NCI-H524 treated with DMSO at 0.1 percent for 48 hours (cell line): ENCODE results near the gene ABCG1.

Experiments
- DNase-seq: peaks from one replicate; lab custom pipeline; 2025; lab: John Stamatoyannopoulos, UW

The ABCG1 gene

GRCh38 chr21:42307106-42307505 lies 88.2 kb downstream of the ABCG1 start:
- DNase-seq: no peak

GRCh38 chr21:42308161-42308913 lies 89.4 kb downstream of the ABCG1 start:
- DNase-seq: no peak

DNA sequence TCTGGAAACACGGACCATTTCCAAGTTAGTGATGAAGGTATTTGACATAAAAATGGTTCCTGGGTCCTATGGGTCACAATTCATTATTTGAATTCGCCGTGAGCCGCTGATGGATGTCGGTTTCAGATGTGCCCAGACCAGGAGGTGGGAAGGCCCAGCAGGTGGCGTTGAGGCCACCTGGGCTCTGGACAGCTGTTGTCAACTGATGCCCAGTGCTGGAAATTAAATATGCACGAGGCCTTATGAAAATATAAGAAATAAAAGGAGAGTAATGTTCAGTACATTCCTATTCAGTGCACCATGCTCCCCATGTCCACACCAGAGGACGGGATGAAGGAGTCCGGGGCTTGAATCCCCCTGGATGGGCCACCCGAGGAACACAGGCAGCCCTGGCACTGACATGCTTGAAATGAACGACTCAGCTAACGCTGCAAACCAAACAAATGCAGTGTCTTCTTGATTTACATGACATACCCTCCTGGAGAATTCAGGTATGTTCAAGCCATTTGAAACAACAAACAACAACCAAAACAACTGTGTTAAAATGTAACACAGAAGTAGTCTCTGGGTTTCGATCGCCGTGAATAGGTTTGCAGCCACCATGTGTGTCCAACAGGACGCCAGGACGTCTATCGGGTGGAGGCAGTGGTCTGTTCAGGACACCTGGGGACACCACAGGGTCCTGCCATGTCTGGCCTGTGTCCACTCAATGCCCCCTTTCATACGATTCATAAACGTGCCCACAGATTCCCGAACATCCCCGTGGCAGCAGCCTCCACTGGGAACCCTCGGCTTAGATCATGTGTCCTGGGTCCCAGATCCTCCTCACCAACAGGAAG lies 90.2 kb downstream of the ABCG1 start:
- DNase-seq: no peak

- DNase-seq: peak; percentile 24
Measured at GRCh38 chr21:42309753-42310213, 90.8 kb downstream of the ABCG1 start.

- no peak for DNase-seq
Measured at GRCh38 chr21:42310411-42311001, 91.6 kb downstream of the ABCG1 start.

DNA sequence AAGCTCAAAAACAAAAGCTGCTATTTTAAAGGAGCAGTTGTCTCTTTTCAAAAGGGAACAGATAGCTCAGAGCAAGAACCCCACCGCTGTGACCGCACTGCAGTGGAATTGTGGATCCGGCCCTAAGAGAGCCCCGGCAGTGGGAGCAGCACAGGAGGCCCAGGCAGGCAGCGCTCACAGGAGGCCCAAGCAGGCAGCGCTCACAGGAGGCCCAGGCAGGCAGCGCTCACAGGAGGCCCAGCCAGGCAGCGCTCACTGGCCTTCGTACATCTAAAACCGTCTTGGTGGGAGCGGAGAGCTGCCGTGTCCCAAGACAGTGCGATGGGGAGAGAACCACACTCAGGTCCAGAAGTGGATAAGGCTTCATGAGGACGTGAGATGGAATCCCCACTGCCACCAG lies 92.2 kb downstream of the ABCG1 start:
- no peak for DNase-seq

DNA sequence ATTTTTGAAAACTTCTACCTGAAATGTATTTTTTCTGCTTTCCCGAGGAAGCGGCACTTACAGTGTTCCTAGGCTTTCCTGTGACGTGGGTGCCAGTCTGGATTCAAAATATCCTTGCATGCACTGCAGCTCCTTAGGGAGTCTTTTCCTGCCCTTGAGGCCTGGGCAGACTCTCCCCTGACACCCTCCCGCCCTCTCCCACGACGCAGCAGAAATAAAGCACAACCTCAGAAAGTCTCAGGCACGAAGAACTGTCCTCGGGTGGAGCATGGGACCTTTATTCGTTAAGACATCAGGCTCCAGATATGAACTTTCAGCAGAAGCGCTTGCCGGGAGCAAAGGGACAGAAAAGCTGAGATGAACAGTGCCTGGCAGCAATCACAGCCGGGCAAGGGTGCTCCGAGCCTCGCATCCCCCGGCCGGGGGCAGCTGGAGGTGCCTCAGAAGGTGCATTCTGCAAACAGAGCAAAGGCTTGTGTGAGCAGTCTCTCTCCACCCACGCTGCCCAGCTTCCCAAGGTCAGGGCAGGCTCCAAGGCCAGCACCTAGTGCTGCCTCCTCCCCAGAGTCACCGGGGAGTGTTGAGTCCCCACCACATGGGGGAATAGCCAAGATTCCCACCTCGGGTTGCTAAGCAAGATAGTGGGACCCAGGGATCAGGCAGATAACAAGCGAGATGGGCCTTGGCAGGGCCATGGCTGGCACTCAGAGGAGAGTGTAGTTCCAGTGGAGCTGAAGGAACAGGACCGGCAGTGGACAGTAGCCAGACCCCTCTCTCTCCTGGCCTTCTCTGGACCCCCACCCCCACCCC lies 93.1 kb downstream of the ABCG1 start:
- no peak for DNase-seq

DNA sequence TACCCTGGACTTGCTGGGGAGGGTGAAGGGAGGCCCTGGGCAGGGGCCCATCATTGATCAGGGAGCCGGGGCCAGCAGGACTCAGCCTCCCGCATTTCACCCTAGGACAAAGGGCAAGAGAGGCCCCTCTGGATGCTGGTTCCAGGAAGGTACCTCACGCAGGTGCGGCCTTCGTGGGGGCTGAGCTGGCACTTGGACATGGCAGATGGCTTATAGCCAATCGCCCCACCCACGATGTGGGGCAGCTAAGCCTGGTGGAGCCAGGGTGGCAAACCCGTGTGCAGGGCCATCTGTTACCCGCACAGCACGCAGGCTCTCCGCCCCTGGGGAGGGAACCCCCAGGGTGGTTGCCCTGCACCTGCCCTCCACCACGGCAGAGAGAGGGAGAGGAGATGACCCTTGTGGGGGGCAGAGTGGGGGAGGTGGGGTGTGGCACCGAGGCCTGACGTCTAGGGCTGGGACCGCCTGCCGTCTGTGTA lies 93.7 kb downstream of the ABCG1 start:
- peak; percentile 44 for DNase-seq

DNA sequence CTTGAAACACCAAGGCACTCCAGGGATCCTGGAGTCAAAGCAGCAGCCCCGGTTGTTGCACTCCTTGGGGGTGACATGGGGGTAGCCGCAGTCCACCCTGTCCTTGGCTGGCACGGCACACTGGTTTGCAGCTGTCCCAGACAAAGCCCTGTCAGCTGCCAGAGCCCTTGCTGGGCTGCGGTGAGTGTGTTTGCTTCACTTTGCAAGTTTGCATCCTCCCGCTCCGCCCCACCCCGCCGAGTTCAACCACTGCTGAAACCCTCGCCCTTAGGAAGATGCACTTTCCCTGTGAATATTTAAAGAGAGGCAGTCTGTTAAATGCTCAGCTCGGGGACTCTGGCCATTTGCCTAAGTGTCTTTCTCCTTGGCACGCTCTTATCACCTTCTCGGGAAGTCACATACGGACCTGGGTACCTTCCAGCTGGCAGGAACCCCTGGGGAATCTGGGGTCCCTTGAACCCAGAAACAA lies 94.6 kb downstream of the ABCG1 start:
- DNase-seq: peak; percentile 21

GRCh38 chr21:42314616-42315295 lies 95.8 kb downstream of the ABCG1 start:
- DNase-seq: no peak

- no peak for DNase-seq
Measured at GRCh38 chr21:42315296-42315891, 96.5 kb downstream of the ABCG1 start, which contains the start of gene TFF3. Gene TFF3, minus strand, starts transcription at chr21:42315409. Its CDS starts 35 bp downstream, at chr21:42315374.

DNA sequence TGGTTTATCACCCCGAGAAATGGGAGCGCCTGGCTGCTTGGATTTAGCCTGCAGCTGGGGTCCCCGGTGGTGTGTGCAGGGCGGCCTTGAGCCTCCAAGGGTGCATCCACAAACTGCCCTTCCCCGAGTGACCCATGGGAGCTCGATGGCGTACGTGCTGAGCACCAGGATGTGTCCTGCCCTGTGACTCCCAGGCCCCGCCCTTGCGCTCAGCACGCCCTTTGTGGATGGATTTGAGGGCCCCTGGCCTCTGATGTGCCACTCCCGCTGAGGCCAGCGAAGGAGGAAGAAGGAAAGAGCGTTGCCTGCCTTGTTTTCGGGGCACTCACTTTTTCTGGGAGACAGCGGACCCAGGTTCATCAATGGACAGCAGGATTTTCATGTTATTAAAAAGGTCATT lies 98.0 kb downstream of the ABCG1 start:
- no peak for DNase-seq

- DNase-seq: no peak
Measured at GRCh38 chr21:42317341-42317741, 98.4 kb downstream of the ABCG1 start.

GRCh38 chr21:42317826-42318746 lies 99.1 kb downstream of the ABCG1 start:
- DNase-seq: no peak

DNA sequence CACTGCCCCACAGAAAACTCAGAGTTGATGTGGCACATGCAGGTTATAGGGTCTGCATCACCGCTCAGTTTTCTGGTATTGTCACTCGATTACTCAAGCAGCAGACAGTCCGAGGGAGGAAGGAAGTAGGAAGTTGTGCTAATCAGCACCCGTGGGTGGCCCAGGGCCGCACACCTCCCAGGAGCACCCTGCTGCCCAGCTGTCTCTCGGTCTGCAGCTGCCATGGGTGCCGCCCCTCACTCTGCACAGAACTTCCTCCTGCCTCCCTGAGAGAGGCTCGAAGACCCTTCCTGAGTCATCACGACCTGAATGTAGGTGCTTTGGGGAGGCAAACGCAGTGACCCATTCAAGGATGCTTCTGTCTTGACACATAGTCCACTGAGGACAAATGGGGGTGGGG lies 100.4 kb downstream of the ABCG1 start:
- no peak for DNase-seq

DNA sequence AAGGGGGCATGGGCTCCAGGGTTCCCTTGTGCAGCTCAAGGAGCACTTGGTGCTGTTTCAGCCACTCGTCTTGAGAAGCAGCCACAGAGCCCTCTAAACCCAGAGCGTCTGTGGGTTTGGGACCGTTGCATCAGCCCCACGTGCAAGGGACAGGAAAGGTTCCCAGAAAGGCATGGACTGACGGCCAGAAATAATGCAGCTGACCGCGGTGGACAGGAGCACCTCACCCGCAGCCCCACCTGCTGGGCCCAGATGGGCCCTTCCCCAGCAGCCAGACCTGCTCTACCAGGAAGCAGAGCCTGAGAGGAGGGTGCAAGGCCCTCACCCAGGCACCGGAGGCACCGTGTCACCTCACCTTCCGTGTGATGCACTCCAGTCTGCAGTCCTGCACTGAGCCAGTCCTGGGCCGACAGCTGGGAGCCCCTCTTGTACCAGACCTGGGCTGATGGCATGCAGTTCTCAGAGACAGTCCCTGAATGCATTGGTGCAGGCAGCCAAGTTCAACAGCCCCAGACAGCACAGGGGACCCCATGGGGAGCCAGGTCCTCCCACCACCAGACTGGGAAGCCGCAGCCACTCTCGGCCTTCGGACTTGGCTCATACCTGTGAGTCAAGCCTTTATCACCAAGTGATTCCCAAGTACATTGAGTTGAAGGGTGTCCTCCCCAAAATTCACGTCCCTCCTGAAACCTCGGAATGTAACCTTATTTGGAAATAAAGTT lies 101.1 kb downstream of the ABCG1 start:
- no peak for DNase-seq

DNA sequence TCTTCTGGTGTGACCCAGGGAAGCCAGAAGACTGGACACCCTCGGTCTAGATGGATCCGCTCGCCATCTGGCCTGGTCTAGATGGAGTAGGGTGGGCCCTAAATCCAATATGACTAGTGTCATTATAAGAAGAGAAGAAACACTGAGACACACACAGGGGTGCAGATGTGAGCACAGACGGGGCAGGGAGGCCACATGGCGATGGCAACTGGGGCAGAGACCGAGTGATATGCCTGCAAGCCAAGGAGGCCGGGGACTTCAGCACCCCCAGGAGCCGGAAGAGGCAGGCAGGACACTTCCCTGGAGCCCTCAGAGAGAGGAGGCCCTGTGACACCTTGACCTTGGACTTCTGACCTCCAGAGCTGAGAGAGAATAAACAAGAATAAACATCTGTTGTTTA lies 101.9 kb downstream of the ABCG1 start:
- no peak for DNase-seq

GRCh38 chr21:42321231-42321630 lies 102.3 kb downstream of the ABCG1 start:
- DNase-seq: no peak

DNA sequence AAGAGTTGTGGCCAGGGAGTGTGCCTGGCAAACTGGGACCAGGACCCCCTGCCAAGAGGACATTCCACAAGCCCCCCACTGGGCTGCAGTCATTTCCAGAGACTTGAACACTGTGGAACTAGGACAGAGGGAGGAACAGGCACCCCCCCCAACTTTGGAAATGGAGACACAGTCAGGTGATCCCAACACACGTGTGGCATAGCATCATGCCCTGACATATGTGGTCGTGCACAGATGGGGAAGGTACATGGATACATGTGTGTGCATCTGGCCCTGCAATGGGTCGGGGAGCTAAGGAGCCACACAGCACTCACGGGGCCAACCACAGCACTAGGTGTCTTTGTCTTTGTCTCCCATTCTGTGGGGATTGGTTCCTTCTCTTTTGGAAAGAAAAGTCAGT lies 102.9 kb downstream of the ABCG1 start:
- no peak for DNase-seq
